ENCODE measurements around the gene PPFIA3. TPM values are rescaled to one million over a fixed set of nuclear protein-coding genes. Genes with fewer than 3 reads are reported as not detected.

Gene PPFIA3
- total and polyA plus RNA-seq, 2 experiments from 2014 or later = 4.4 to 8.2 TPM

- 95% methylated on average over 21 of the region's 21 CpGs for WGBS (ENCODE audit: low lambda C conversion rate, missing lambda C conversion rate)
- H3K36me3 ChIP-seq (replicated peaks; ENCODE audit: insufficient read depth, low read depth) = no peaks in the 10 kb centered on the region
- H2AFZ ChIP-seq = no peak overlapping the region
These were observed 69.4 kb downstream of the PPFIA3 start for GRCh38 chr19:49188626-49189200.

GRCh38 chr19:49189259-49189658 lies 69.9 kb downstream of the PPFIA3 start:
- H3K27me3 ChIP-seq = no peaks in the 10 kb centered on the region
- no peaks in the 10 kb centered on the region for H4K20me1 ChIP-seq (ENCODE audit: insufficient read depth, poor library complexity, severe bottlenecking)
- no peak overlapping the region for H3K4me3 ChIP-seq
- H3K36me3 ChIP-seq (replicated peaks; ENCODE audit: insufficient read depth, low read depth) = no peaks in the 10 kb centered on the region
- no peak for TF ChIP-seq CTCF (IDR thresholded peaks at IDR 0.05; ENCODE audit: poor library complexity)
- TF ChIP-seq EZH2phosphoT487 (IDR thresholded peaks at IDR 0.05; ENCODE audit: low read depth, severe bottlenecking, unreplicated experiment) = no peak
- TF ChIP-seq EZH2 (IDR thresholded peaks at IDR 0.05; ENCODE audit: borderline replicate concordance) = no peak
- no peaks in the 10 kb centered on the region for H3K4me1 ChIP-seq (ENCODE audit: insufficient read depth)
- no peak overlapping the region for H3K27ac ChIP-seq
- no peak for DNase-seq (ENCODE audit: low spot score)
- no peaks in the 10 kb centered on the region for H3K79me2 ChIP-seq
- no peak overlapping the region for H3K4me2 ChIP-seq
- no peaks in the 10 kb centered on the region for H3K9me3 ChIP-seq (ENCODE audit: low read depth)
- H2AFZ ChIP-seq = no peak overlapping the region
- WGBS (ENCODE audit: low lambda C conversion rate, missing lambda C conversion rate) = 99% methylated on average over 5 of the region's 5 CpGs
- H3K9me2 ChIP-seq (replicated peaks; ENCODE audit: insufficient read depth) = no peaks in the 10 kb centered on the region

More at GRCh38 chr19:49188626-49189200, 69.4 kb downstream of the PPFIA3 start:
- Histone ChIP-seq H3K9me2 (replicated peaks; ENCODE audit: insufficient read depth) (no peaks in the 10 kb centered on the region), H3K4me3 (no peak overlapping the region), H3K27me3 (no peaks in the 10 kb centered on the region), H3K4me2 (no peak overlapping the region), H3K79me2 (no peaks in the 10 kb centered on the region), H3K4me1 (ENCODE audit: insufficient read depth) (no peaks in the 10 kb centered on the region), H4K20me1 (ENCODE audit: insufficient read depth, poor library complexity, severe bottlenecking) (no peaks in the 10 kb centered on the region), H3K9me3 (ENCODE audit: low read depth) (no peaks in the 10 kb centered on the region), H3K27ac (no peak overlapping the region)
- no peak for DNase-seq (ENCODE audit: low spot score)
- TF ChIP-seq EZH2 (IDR thresholded peaks at IDR 0.05; ENCODE audit: borderline replicate concordance) (no peak), CTCF (IDR thresholded peaks at IDR 0.05; ENCODE audit: poor library complexity) (no peak), EZH2phosphoT487 (IDR thresholded peaks at IDR 0.05; ENCODE audit: low read depth, severe bottlenecking, unreplicated experiment) (no peak)

GRCh38 chr19:49190781-49191180 lies 71.4 kb downstream of the PPFIA3 start:
- TF ChIP-seq EZH2 (IDR thresholded peaks at IDR 0.05; ENCODE audit: borderline replicate concordance) = no peak
- no peak for TF ChIP-seq EZH2phosphoT487 (IDR thresholded peaks at IDR 0.05; ENCODE audit: low read depth, severe bottlenecking, unreplicated experiment)
- TF ChIP-seq CTCF (IDR thresholded peaks at IDR 0.05; ENCODE audit: poor library complexity) = no peak
- WGBS (ENCODE audit: low lambda C conversion rate, missing lambda C conversion rate) = 96% methylated on average over 3 of the region's 3 CpGs
- H3K36me3 ChIP-seq (replicated peaks; ENCODE audit: insufficient read depth, low read depth) = no peaks in the 10 kb centered on the region

More at GRCh38 chr19:49190781-49191180, 71.4 kb downstream of the PPFIA3 start:
- H3K9me2 ChIP-seq (replicated peaks; ENCODE audit: insufficient read depth) = no peaks in the 10 kb centered on the region
- no peaks in the 10 kb centered on the region for H3K27me3 ChIP-seq
- DNase-seq (ENCODE audit: low spot score) = no peak
- no peak overlapping the region for H3K4me2 ChIP-seq
- H3K79me2 ChIP-seq = no peaks in the 10 kb centered on the region
- no peaks in the 10 kb centered on the region for H3K4me1 ChIP-seq (ENCODE audit: insufficient read depth)
- H4K20me1 ChIP-seq (ENCODE audit: insufficient read depth, poor library complexity, severe bottlenecking) = no peaks in the 10 kb centered on the region
- no peak overlapping the region for H2AFZ ChIP-seq
- no peak overlapping the region for H3K4me3 ChIP-seq
- H3K27ac ChIP-seq = no peak overlapping the region
- H3K9me3 ChIP-seq (ENCODE audit: low read depth) = no peaks in the 10 kb centered on the region
